Vagina (tissue), 2 donors: Measurements from ENCODE around the gene LSM14A. TPM values are rescaled to one million over a fixed set of nuclear protein-coding genes. Genes with fewer than 3 reads are reported as not detected.

Source experiments
- DNase-seq, 2 donors: peaks; one replicate each; pipeline ENCODE4 v3.0.0-alpha.2; 2017; ENCODE audit errors: extremely low spot score in 2 of 2
- H3K27ac ChIP-seq: fragments of 200-600 bp; sonication (generic); one replicate; pipeline ENCODE4 v1.5.1; 2019
- H3K27me3 ChIP-seq: fragments of 200-600 bp; sonication (generic); one replicate; pipeline ENCODE4 v1.5.1; 2019
- H3K36me3 ChIP-seq, 2 donors: fragments of 200-600 bp; sonication (generic); one replicate each; pipeline ENCODE4 v1.5.1; 2017 to 2019
- H3K4me1 ChIP-seq: fragments of 200-600 bp; sonication (generic); one replicate; pipeline ENCODE4 v1.5.1; 2019
- H3K4me3 ChIP-seq, 2 donors: fragments of 200-600 bp; sonication (generic); 1 replicate in 1 of 2; 2 replicates in 1 of 2; pipeline ENCODE4 v1.5.1; 2016 to 2019
- H3K9me3 ChIP-seq: fragments of 200-600 bp; sonication (generic); one replicate; pipeline ENCODE4 v1.5.1; 2019
- POLR2A ChIP-seq, 2 donors: fragments of 450-650 bp; IDR thresholded peaks; one replicate each; pipeline ENCODE4 v1.6.1; 2017; ENCODE audit warnings: antibody characterized with exemption in 2 of 2, mild to moderate bottlenecking in 2 of 2, moderate library complexity in 2 of 2
- POLR2AphosphoS5 ChIP-seq, 2 donors: sonication (generic); formaldehyde crosslinking; IDR thresholded peaks; one replicate each; pipeline ENCODE4 v1.9.0; 2017; ENCODE audit warnings: antibody characterized with exemption in 2 of 2, mild to moderate bottlenecking in 2 of 2, low read depth in 1 of 2; ENCODE audit not compliant: insufficient read depth in 1 of 2
- intact Hi-C: fragments of 100-400 bp; cut with DNase I; formaldehyde crosslinking; loops from one replicate; pipeline ENCODE4 v1.15.1; 2023
- total RNA-seq: library from RNA; depleted of rRNA; stranded (reverse); fragments of >200 nt; gene quantifications from one replicate; pipeline ENCODE4 v1.2.3, GENCODE V29; 2016
- TF ChIP-seq, protein P1 (sequence below), 3 experiments: fragments of 450-650 bp in 2 of 3; fragments of 200-600 bp in 1 of 3; sonication (generic) in 1 of 3; IDR thresholded peaks; one replicate each; pipeline ENCODE4 v1.5.1; 2017 to 2019; ENCODE audit warnings: antibody characterized with exemption in 3 of 3, mild to moderate bottlenecking in 2 of 3, moderate library complexity in 2 of 3

LSM14A gene
- total RNA-seq, 1 donor from 2014 or later = 179 TPM

DNA sequence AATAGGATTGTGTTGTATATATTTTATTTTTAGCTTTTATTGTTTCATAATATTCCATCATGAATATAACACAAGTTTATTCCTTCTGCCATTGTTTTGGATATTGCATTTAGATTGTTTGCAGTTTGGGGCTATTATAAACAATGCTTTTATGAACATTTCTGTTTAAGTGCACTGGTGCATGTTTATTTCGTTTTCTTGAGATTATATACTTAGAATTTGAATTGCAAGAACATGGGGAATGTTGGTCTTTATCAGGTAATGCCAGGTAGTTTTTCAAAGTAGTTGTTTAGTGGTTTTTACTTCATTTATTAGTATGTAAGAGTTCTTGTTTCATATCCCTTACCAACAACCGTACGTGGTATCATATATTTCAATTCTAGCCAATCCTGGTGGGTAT, 4.3 kb downstream of the LSM14A start:
- H3K4me1 ChIP-seq = peaks cover 86% of the 10 kb centered on the region
- no peaks in the 10 kb centered on the region for H3K9me3 ChIP-seq
- TF ChIP-seq POLR2A (IDR thresholded peaks at IDR 0.05) (no peak), POLR2AphosphoS5 (IDR thresholded peaks at IDR 0.05; ENCODE audit: insufficient read depth in 1 of 2, low read depth in 1 of 2) (no peak)
- TF ChIP-seq, protein P1, sequence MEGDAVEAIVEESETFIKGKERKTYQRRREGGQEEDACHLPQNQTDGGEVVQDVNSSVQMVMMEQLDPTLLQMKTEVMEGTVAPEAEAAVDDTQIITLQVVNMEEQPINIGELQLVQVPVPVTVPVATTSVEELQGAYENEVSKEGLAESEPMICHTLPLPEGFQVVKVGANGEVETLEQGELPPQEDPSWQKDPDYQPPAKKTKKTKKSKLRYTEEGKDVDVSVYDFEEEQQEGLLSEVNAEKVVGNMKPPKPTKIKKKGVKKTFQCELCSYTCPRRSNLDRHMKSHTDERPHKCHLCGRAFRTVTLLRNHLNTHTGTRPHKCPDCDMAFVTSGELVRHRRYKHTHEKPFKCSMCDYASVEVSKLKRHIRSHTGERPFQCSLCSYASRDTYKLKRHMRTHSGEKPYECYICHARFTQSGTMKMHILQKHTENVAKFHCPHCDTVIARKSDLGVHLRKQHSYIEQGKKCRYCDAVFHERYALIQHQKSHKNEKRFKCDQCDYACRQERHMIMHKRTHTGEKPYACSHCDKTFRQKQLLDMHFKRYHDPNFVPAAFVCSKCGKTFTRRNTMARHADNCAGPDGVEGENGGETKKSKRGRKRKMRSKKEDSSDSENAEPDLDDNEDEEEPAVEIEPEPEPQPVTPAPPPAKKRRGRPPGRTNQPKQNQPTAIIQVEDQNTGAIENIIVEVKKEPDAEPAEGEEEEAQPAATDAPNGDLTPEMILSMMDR (IDR thresholded peaks at IDR 0.05) = no peak
- no peak overlapping the region for H3K4me3 ChIP-seq
- no peaks in the 10 kb centered on the region for H3K36me3 ChIP-seq
- intact Hi-C loops = no loop called here
- H3K27ac ChIP-seq = no peak overlapping the region
- no peaks in the 10 kb centered on the region for H3K27me3 ChIP-seq
- DNase-seq = no peak

DNA sequence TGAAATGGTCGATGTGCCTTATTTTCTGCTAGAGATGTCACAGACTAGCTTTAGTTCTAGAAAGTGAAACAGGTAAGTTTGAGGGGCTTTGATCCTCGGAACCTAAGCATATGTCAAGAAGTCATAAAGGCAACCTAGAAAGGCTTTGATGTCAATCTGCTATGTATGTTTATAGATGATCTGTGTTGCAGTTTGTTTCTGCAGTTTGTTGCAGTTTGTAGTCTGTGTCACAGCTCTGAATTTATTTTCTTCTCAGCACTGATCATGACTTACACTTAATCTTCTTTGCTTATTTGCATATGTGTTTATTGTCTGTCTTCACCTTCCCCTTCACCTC, 5.9 kb downstream of the LSM14A start:
- H3K4me3 ChIP-seq = no peak overlapping the region
- no peak overlapping the region for H3K27ac ChIP-seq
- intact Hi-C loops = no loop called here
- TF ChIP-seq, protein P1 (IDR thresholded peaks at IDR 0.05) = no peak
- TF ChIP-seq POLR2A (IDR thresholded peaks at IDR 0.05) (no peak), POLR2AphosphoS5 (IDR thresholded peaks at IDR 0.05; ENCODE audit: insufficient read depth in 1 of 2, low read depth in 1 of 2) (no peak)
- H3K36me3 ChIP-seq = no peaks in the 10 kb centered on the region
- DNase-seq = no peak
- H3K9me3 ChIP-seq = no peaks in the 10 kb centered on the region
- H3K4me1 ChIP-seq = peaks cover 98% of the 10 kb centered on the region
- H3K27me3 ChIP-seq = no peaks in the 10 kb centered on the region

DNA sequence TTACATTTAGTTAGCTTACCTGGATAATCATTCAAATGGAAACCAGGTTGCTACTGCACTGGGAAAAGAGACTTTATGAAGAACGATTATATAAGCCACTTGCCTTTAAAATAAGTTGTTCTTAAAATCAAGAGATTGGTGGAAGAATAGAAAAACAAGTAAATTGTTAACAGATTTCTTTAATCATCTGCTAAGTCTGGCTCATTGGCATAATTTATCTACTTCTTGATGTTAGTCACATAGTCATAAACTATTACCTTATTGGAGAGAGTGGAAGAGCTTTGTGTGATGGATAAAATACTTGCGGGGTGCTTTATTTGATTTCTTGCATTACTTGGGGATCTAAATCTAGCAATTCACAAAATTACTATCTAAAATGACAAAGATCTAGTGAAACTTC, 6.8 kb downstream of the LSM14A start:
- H3K4me1 ChIP-seq = peaks cover 98% of the 10 kb centered on the region
- no peaks in the 10 kb centered on the region for H3K9me3 ChIP-seq
- H3K27ac ChIP-seq = no peak overlapping the region
- no peak overlapping the region for H3K4me3 ChIP-seq
- intact Hi-C loops = no loop called here
- TF ChIP-seq POLR2A (IDR thresholded peaks at IDR 0.05) (no peak), POLR2AphosphoS5 (IDR thresholded peaks at IDR 0.05; ENCODE audit: insufficient read depth in 1 of 2, low read depth in 1 of 2) (no peak)
- TF ChIP-seq, protein P1 (IDR thresholded peaks at IDR 0.05) = no peak
- H3K27me3 ChIP-seq = no peaks in the 10 kb centered on the region
- no peaks in the 10 kb centered on the region for H3K36me3 ChIP-seq
- DNase-seq = no peak

DNA sequence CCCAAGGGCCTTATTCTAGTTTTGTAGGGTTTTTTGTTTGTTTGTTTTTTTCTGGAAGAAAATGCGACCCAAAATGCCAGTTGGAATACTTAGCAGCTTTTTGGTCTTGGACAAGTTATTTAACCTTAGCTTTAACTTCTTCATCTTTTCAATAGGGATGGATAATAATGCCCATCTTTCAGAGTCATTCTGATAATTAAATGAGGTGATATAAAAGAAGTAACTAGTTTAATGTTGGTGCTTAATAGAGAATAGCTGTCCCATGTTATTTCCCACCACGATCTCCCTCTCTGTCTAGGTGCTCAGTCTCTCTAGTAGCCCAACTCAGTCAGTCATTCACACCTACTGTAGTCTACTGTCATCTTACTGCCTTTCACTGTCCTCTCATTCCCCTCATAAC, 8.0 kb downstream of the LSM14A start:
- intact Hi-C loops = no loop called here

DNA sequence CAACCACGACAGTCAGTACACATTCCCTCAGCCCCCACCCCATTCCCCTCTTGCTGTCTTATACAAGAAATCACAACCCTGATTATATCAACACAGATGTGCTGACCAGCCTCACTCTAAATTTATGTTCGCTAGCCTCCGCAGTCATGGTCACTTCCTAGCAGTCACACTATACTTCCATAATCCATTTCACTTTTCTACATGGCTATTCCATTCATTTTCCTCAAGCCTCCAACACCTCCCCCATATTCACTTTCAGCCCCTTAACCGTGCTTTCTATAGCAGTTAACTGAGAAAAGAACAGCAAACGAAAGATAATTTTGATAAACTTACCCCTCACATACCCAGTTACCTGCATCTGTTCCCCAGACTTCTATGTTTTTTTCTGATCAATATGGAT, 8.4 kb downstream of the LSM14A start:
- TF ChIP-seq POLR2AphosphoS5 (IDR thresholded peaks at IDR 0.05; ENCODE audit: insufficient read depth in 1 of 2, low read depth in 1 of 2) (no peak), POLR2A (IDR thresholded peaks at IDR 0.05) (no peak)
- TF ChIP-seq, protein P1 (IDR thresholded peaks at IDR 0.05) = no peak
- Histone ChIP-seq H3K4me1 (peaks cover 98% of the 10 kb centered on the region), H3K27me3 (no peaks in the 10 kb centered on the region), H3K27ac (no peak overlapping the region), H3K4me3 (no peak overlapping the region), H3K9me3 (no peaks in the 10 kb centered on the region), H3K36me3 (no peaks in the 10 kb centered on the region)
- DNase-seq = no peak
- intact Hi-C loops = no loop called here

More for the DNA sequence above, 8.0 kb downstream of the LSM14A start:
- TF ChIP-seq POLR2A (IDR thresholded peaks at IDR 0.05) = no peak
- TF ChIP-seq POLR2AphosphoS5 (IDR thresholded peaks at IDR 0.05; ENCODE audit: insufficient read depth in 1 of 2, low read depth in 1 of 2) = no peak
- TF ChIP-seq, protein P1 (IDR thresholded peaks at IDR 0.05) = no peak
- Histone ChIP-seq H3K4me1 (peaks cover 98% of the 10 kb centered on the region), H3K27me3 (no peaks in the 10 kb centered on the region), H3K4me3 (no peak overlapping the region), H3K36me3 (no peaks in the 10 kb centered on the region), H3K9me3 (no peaks in the 10 kb centered on the region), H3K27ac (no peak overlapping the region)
- DNase-seq = no peak
